Activated CD4-positive, CD25-positive, alpha-beta regulatory T cell treated with anti-CD3 and anti-CD28 coated beads, Interleukin-2, amount 50 U/mL, for 72 hours (primary cell): ENCODE data around the gene HTD2.

Source experiments
- DNase-seq: peaks from one replicate; pipeline ENCODE4 v3.0.0; 2021

HTD2 gene

DNA sequence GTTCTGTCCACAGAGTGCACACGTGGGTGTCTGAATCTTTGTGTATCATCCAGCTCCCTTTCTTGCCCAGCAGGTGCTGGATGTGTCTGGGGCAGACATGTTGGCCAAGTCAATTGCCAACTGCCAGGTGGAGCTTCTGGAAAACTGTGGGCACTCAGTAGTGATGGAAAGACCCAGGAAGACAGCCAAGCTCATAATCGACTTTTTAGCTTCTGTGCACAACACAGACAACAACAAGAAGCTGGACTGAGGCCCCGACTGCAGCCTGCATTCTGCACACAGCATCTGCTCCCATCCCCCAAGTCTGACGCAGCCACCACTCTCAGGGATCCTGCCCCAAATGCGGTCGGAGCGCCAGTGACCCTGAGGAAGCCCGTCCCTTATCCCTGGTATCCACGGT is 12.8 kb upstream of the HTD2 start:
- DNase-seq: no peak

DNA sequence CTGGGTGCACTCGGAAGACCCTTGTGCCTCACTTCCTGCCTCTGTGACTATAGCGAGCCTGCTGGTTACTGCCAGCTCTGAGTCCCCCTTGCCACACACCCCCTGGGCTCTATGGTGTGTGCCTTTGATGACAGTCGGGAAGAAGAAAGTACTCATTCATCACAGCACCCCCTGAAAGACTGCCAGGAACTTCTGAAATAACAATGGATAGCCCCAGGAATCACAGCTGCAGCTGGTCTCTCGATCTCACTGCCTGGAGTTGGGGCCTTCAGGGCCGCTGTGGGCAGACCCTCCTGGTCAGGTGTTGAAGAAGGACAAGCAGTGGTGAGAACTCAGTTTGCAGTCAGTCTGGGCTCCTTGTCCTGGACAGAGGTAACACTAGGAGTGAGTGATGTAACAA is 10.1 kb upstream of the HTD2 start:
- no peak for DNase-seq

DNA sequence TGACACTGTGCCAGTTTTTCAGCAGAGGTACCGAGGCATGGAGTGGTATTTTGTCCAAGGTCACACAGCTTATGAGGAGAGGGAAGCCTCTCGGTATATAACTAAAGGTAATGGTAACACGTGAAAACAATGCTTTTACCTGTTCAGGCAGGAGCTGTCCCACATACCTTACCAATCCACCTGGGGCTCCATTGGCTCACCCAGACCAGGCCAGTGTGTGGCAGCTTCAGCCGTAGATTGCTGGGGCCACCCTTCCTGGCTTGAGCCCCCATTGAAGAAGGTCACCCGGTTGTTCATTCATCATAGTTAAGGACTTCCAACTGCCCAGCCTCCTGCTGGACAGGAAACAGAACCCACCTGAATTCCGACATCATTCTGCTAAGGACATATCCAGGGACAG is 9.5 kb upstream of the HTD2 start:
- no peak for DNase-seq

DNA sequence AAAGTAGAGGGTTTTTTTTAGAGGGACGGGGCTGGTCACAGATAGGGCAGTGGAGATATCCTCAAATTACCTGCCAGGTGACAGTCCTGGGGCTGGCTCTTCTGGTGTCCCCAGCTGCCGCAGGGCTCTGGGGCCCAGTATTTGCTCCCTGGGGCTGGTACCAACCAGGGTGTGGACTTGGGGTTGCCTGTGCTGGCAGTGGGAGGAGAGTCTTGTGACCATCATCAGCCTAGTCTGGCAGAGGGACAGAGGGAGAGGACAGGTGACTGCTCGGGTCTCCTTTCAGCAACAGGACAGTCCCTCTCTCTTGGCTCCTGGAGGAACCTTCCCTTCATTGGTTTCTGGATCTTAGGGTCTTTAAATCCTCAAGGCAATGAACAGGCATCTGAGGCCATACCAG is 8.1 kb upstream of the HTD2 start:
- no peak for DNase-seq

DNA sequence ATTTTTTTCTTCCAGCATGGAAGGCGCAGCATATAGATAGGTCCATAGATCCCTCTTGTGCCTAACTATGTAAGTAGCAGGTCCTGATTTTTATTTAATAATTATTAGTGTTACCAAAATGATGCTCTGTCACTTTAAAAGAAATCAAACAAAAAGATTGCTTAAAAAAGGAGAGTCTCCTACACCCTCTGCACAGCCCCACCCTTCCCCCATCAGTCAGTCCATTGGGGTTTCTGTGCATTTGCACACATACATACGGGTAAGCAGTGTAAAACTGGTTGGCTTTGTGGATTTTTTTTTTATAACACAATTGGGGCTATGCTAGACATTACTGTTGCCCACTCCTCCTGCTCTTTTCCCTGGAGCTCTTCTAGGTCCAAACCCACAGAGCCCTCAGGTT is 7.2 kb upstream of the HTD2 start:
- DNase-seq: no peak

DNA sequence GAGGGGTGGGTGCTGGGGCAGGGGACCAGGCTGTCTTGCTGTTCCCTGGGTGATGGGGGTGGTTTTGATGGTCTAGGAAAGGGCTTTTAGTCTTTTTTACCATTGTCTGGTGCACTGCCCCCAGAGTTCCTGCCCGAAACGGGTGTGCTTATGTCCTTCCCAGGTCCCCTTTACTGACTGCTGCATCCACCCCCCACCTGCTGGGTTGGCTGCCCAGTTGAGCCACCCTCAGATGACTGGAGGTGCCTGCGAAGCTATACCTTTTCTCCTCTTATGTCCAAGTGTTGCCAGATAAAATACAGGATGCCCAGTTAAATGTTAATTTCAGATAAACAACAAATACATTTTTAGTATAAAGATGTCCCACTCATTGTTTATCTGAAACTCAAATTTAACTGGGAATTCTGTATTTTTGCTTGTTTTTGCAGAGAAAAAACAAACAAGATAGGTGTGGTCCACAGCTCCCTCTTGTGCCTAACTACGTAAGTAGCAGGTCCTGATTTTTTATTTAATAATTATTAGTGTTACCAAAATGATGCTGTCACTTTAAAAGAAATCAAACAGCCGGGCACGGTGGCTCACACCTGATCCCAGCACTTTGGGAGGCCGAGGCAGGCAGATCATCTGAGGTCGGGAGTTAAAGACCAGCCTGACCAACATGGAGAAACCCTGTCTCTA is 6.3 kb upstream of the HTD2 start:
- no peak for DNase-seq

DNA sequence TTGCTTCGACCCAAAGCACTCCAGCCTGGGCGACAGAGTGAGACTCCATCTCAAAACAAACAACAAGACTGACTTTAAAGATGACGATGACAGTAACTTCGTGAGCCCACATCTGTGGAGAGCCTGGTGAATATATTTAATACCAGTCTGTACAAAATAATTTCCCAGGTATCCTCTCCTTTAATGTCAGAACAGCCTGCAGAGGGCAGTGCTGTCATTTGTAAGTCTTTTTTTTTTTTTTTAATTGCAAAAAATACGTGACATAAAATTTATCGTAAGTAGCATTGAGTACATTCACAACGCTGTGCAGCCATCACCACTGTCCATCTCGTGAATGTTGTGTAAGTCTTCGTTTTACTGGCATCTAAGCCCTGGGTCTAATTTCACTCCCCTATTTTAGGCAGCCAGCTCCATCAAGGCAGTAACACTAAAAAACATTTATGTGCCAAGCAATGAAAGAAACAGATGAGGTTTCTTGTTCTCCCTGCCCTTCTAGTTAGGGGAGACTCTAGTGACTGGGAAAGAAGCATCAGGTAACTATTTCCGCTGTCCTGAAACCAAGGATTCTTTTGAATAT is 1.4 kb downstream of the HTD2 start:
- no peak for DNase-seq

DNA sequence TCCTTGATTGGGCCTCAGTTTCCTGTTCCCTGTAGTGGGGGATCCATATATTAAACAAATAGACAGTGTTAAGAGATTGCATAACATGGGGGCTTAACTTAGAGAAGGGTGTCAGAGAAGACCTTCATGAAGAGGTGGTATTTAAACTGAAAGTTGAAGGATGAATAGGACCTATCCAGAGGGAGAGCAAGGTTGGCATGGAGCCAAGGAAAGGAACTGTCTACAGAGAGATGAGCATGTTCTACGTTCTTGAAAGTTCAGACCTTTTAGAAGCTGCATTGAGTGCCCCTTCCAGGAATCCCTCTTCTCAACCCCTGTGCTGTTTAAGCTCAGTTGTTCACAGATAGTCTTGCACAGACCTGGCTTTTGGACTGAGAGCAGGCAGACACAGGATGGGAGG is 2.4 kb downstream of the HTD2 start:
- DNase-seq: no peak

DNA sequence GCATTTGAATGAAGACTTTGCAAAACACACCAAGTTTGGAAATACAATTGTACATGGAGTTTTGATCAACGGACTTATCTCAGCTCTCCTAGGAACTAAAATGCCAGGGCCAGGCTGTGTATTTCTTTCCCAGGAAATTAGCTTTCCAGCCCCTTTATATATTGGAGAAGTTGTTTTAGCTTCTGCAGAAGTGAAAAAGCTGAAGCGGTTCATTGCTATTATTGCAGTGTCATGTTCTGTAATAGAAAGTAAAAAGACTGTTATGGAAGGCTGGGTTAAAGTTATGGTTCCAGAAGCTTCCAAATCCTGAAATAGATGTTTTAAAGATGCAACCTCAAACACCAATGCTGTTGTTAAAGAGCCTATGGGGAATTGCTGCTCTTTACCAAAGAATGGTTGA is 11.5 kb downstream of the HTD2 start:
- no peak for DNase-seq

DNA sequence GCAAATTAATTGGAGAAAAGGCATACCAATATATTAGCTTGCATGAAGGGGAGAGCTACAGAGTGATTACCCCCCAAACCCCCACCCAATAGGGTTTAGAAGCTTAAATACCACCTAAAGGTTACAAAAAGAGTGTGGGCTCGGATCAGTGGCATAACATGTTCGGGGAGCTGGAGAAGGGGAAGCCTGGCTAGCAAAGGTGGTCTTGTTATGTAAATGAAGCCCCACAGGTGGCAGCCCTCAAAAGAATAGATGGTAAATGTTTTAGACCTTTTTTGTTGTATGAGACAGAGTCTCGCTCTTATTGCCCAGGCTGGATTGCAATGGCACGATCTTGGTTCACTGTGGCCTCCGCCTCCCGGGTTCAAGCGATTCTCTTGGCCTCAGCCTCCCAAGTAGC is 15.5 kb downstream of the HTD2 start:
- DNase-seq: no peak

DNA sequence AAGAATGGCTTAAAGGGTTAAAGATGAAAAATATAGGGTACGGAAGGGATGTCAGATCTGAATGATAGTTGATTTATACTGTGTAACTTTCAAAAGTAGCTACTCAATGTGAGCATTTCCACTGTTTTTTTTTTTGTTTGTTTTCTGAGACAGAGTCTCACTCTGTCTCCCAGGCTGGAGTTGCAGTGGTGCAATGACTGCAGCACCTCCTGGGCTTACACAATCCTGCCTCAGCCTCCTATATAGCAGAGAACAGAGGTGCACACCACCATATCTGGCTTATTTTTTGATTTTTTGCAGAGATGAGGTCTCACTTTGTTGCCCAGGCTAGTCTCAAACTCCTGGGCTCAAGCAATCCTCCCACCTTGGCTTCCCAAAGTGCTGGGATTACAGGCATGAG is 16.5 kb downstream of the HTD2 start:
- no peak for DNase-seq

DNA sequence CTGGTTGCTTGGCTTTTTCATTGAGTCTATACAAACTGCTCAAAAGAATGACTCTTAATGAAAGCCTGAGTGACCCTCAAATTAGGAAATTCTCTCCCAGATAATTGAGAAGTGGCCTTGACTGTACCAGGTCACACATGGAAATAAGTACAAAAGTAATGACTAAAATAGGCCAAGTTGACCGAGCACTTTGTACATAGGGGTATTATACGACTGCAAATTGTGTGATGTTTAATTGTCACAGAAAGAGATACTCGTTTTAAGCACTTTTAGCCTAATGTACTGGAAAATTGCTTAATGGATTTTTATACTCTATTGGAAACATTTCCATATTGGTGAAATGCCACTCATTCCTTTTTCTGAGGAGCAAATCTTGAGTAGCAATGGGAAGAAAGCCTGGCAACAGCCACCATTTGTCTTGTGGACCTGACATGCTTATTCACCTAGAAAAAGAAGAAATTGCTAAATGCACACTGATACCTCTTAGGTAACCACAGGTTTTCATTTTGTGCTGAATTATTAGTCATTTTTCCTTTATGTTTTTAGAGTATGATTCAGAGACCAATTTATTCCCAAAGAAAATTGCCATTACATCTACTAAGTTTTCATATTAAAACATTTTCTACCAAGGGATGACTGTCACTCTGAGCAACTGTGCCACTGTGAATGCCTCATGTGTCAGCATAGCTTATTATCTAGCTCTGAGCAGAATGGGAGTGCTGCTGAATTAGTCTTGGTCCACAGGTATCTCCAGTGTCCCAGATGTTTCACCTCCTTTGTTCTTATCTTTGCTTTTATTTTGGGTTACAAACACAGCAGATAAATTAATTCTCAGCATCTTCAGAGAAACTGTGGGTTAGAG is 17.4 kb downstream of the HTD2 start:
- DNase-seq: no peak

DNA sequence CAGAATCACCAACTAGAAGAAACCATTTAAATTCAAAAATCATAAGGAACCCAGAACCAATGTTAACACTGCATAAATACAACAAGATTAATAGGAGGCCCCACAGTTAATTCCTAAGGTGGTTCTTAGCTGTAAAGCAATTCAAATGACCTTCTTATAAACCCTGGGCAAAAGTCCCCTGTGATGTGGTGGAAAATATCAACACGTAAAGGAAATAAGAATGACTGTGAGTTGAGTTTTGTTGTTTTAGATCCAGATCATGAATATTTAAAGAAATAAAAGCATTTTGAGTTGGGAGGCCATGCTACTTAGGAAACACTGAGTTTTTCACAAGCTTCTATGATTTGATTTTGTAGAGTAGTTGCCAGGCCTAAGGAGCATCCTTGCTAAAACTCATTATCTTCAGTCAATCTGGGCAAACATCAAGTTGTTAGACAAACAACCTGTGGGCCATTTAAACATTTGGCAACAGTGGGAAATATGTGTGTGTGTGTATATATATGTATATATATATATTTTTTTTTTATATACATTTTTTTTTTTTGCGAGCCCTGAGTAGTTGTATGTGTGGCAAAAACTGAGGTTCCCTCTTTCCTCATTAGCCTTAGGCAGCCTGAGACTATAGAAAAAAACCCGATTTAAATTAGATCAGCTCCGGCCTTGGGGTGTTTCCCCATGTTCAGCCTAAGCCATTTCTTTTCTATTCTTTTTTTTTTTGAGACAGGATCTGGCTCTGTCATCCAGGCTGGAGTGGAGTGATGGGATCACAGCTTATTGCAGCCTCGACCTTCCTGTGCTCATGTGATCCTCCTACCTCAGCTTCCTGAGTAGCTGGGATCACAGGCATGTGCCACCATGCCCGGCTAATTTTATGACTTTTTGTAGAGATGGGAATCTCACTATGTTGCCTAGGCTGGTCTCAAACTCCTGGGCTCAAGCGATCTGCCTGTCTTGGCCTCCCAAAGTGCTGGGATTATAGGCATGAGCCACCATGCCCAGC is 18.4 kb downstream of the HTD2 start:
- DNase-seq: no peak

DNA sequence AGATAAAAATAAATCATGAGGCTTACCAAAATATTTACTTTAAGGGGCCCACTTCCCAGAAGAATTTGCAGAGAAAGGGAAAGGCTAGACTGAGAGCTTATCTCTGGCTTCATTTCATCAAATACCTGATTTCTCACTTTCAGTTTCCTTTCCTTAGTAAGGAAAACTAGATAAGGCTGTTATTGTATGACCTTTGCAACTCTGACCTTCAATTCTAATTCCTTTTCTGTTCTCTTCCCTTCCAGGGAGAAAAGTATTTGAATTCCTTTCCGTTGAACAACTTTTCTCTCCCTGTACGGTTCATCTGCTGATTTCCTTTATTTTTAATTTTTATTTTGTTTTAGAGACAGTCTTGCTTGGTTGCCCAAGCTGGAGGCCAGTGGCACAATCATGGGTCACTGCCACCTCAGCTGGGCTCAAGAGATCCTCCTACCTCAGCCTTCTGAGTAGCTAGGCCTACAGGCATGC is 19.2 kb downstream of the HTD2 start:
- no peak for DNase-seq

DNA sequence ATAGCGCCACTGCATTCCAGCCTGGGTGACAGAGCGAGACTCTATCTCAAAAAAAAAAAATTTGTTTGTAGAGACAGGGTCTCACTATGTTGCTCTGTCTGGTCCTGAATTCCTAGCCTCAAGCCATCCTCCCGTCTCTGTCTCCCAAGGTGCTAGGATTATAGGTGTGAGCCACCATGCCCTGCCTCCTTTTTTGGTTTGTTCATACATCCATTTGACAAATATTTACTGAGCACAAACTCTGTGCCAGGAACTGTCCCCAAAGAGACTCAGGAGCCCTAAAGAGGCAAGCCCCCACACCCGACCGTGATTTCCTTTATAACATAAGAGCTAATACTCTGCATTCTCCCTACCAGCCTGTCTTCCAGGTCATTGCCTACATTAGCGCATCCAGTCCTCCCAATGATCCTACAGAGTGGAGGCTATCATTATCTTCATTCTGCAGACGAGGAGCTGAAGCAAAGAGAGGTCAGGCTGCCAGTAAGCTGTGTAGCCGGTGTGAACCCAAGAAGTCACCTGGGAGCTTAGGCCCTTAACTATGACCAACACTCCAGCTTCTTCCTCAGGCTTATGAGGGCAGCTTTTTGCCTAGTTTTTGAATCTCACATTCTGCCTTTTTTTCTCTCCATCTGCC is 20.1 kb downstream of the HTD2 start:
- no peak for DNase-seq

DNA sequence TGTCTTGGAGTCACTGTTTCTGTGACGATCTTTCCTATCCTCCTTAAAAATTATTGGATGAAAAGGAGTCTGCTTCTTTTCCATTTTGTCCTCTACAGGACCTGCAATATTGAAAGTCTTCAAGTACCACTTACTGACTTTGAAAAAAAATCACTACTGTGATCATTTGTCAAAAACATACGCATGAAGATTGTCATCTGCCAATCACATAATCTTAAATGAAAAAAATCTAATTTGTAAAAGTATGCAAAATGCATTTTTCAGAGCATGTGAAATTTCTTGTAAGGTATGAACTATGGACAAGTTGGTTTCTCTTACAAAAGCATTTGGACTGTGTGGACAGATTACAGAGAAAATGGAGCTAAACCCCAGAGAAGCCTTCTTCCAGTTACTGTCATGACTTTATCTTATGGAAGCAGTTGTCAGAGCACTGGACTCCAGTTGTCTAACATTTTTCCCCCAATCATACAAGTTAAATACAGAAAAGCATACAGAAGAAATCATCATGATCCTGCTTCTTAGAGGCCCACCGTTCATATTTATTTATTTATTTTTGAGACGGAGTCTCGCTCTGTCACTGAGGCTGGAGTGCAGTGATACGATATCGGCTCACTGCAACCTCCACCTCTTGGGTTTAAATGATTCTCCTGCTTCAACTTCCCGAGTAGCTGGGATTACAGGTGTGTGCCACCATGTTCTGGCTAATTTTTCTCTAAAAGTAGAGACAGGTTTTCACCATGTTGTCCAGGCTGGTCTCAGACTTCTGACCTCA is 23.0 kb downstream of the HTD2 start:
- no peak for DNase-seq

DNA sequence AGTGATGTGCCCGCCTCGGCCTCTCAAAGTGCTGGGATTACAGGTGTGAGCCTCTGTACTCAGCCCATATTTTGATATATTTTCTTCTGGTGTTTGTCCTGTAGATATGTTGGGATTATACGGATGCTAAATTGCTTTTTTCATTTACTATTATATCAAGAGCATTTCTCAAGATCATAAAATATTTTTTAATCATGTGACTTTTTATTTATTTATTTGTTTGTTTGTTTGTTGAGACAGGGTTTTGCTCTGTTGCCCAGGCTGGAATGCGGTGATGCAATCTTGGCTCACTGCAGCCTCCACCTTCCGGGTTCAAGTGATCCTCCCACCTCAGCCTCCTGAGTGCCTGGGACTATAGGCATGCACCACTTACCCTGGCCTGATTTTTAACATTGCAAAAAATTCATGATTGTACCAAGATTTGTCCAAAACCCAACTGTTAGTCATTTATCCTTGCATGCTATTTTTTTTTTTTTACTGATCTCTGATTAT is 23.6 kb downstream of the HTD2 start:
- DNase-seq: no peak

DNA sequence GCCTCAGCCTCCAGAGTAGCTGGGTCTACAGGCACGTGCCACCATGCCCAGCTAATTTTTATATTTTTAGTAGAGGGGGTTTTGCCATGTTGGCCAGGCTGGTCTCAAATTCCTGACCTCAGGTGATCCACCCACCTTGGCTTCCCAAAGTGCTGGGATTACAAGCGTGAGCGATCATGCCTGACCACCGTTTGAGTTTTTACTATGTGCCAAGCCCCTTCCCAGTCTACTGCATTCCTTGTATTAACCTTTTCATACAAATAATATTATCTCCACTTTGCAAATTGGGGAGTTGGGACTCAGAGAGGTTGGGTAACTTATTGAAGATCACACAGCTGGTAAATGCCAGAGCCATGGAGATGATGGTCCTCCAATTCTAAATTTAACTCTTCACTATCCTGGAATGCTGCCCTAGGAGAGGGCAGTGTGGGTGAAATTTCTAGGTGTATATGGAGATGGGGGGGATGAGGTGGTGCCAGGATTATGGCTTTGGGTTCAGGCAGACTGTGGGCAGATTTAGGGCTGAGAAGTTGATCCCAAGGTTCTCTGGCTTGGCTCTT is 25.4 kb downstream of the HTD2 start:
- DNase-seq: no peak

DNA sequence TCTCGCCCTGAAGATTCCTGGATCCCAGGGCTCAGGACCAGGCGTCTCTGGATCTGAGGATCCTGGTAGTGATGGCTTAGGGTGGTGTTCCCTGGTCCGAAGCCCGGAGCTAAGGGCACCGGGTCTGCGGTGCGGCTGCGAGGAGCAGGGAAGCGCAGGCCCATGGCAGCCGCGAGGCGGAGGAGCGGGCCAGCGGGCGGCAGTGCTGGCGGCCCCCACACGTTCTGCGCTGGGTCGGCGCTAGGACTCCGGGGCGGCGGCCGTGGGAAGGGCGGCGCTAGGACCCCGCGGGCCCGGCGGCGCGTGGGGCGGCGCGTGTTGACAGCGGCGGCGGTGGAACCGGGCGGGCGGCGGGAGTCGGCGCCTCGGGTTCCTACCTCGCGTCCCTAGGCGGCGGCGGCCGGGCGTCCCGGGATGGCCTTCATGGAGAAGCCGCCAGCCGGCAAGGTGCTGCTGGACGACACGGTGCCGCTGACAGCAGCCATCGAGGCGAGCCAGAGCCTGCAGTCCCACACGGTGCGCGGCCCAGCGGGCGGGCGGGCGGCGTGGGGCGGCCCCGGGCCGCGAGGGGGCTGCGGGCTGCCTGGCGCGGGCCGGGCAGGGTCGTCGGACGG is 26.4 kb downstream of the HTD2 start, which contains the start of gene PXK:
Gene PXK, plus strand, starts transcription at position 318 of the 614 bp plus-strand sequence. Its CDS starts 97 bp downstream, at position 415.
- DNase-seq: peak; percentile 78
